ENCODE data around the gene RPTOR.

- TF ChIP-seq MYC (IDR thresholded peaks at IDR 0.05; ENCODE audit: low read depth, low read length) (no peak), JUN (IDR thresholded peaks at IDR 0.05; ENCODE audit: borderline replicate concordance, insufficient read depth, insufficient read length, low read depth) (no peak), POLR2A (IDR thresholded peaks at IDR 0.05; ENCODE audit: low read depth, low read length) (no peak), POLR2AphosphoS5 (IDR thresholded peaks at IDR 0.05; ENCODE audit: insufficient read depth, low read depth, low read length) (no peak), EZH2 (IDR thresholded peaks at IDR 0.05; ENCODE audit: borderline replicate concordance, low read depth, low read length, severe bottlenecking) (no peak)
These were observed 396.5 kb downstream of the RPTOR start for GRCh38 chr17:80941171-80941570.

All from endothelial cell of umbilical vein (primary cell).